Posterior cingulate gyrus (tissue), 11 donors: Measurements from ENCODE around the gene ADAMTS9.

Source experiments
- DNase-seq, 10 donors: peaks; one replicate each; pipeline versions ENCODE4 v3.0.0 to v3.0.0-alpha.2; 2020 to 2021; ENCODE audit warnings: mixed read lengths in 3 of 10
- intact Hi-C: fragments of 100-400 bp; cut with DNase I; formaldehyde crosslinking; loops from one replicate; pipeline ENCODE4 v1.15.1; 2023

Gene ADAMTS9

GRCh38 chr3:64685800-64686445 lies 1.9 kb downstream of the ADAMTS9 start:
- intact Hi-C loops: no loop called here
- peak; percentile 47 to 95 (median 76) for DNase-seq

GRCh38 chr3:64685331-64685799 lies 2.4 kb downstream of the ADAMTS9 start:
- intact Hi-C loops: no loop called here
- DNase-seq: peak in 7 of 10 donors; percentile 15 to 82 (median 34)

GRCh38 chr3:64684715-64685261 lies 3.0 kb downstream of the ADAMTS9 start:
- intact Hi-C loops: no loop called here
- DNase-seq: peak in 4 of 10 donors; percentile 21 to 80 (median 64)

GRCh38 chr3:64681827-64682226 lies 6.0 kb downstream of the ADAMTS9 start:
- no peak for DNase-seq
- intact Hi-C loops: no loop called here

- intact Hi-C loops: no loop called here
- peak in 1 of 10 donors; percentile 8 for DNase-seq
Measured at GRCh38 chr3:64681015-64681414, 6.8 kb downstream of the ADAMTS9 start.

GRCh38 chr3:64680334-64680733 lies 7.5 kb downstream of the ADAMTS9 start:
- DNase-seq: no peak
- intact Hi-C loops: no loop called here

GRCh38 chr3:64677961-64678716 lies 9.7 kb downstream of the ADAMTS9 start:
- DNase-seq: no peak
- intact Hi-C loops: no loop called here

GRCh38 chr3:64676831-64677230 lies 11.0 kb downstream of the ADAMTS9 start:
- intact Hi-C loops: no loop called here
- no peak for DNase-seq

GRCh38 chr3:64675687-64676247 lies 12.0 kb downstream of the ADAMTS9 start:
- DNase-seq: no peak

GRCh38 chr3:64674591-64675076 lies 13.2 kb downstream of the ADAMTS9 start:
- peak in 1 of 10 donors; percentile 40 for DNase-seq
- intact Hi-C loops: no loop called here

More at GRCh38 chr3:64675687-64676247, 12.0 kb downstream of the ADAMTS9 start:
- intact Hi-C loops: no loop called here

GRCh38 chr3:64673159-64673715 lies 14.6 kb downstream of the ADAMTS9 start:
- intact Hi-C loops: no loop called here
- DNase-seq: no peak

GRCh38 chr3:64668582-64669510 lies 19.0 kb downstream of the ADAMTS9 start:
- peak in 1 of 10 donors; percentile 52 for DNase-seq
- intact Hi-C loops: no loop called here

- DNase-seq: peak in 4 of 10 donors; percentile 21 to 73 (median 44)
Measured at GRCh38 chr3:64667887-64668581, 19.8 kb downstream of the ADAMTS9 start.

GRCh38 chr3:64667138-64667537 lies 20.7 kb downstream of the ADAMTS9 start:
- intact Hi-C loops: no loop called here
- DNase-seq: no peak

More at GRCh38 chr3:64667887-64668581, 19.8 kb downstream of the ADAMTS9 start:
- intact Hi-C loops: no loop called here

GRCh38 chr3:64666171-64666588 lies 21.6 kb downstream of the ADAMTS9 start:
- peak in 1 of 10 donors; percentile 9 for DNase-seq
- intact Hi-C loops: no loop called here

- DNase-seq: no peak
- intact Hi-C loops: no loop called here
Measured at GRCh38 chr3:64664397-64664796, 23.4 kb downstream of the ADAMTS9 start.

- intact Hi-C loops: no loop called here
- no peak for DNase-seq
Measured at GRCh38 chr3:64659617-64659978, 28.2 kb downstream of the ADAMTS9 start.

GRCh38 chr3:64658001-64658400 lies 29.8 kb downstream of the ADAMTS9 start:
- intact Hi-C loops: no loop called here
- DNase-seq: no peak

- intact Hi-C loops: no loop called here
- DNase-seq: no peak
Measured at GRCh38 chr3:64656544-64656943, 31.3 kb downstream of the ADAMTS9 start.
